ENCODE data around the gene RPL22. TPM values are rescaled to one million over a fixed set of nuclear protein-coding genes. Genes with fewer than 3 reads are reported as not detected.
"Not testable (repeated sequence)": the region's sequence is repeated elsewhere in the genome, so short reads cannot be mapped to it uniquely, and the experiment has no call there.

The RPL22 gene
- total and polyA plus RNA-seq, 12 donors, result 223 to 639 (median 277) TPM

- Histone ChIP-seq H3K27me3 (no peaks in the 10 kb centered on the region), H3K36me3 (peaks cover 0 to 89% (median 32%) of the 10 kb centered on the region in 9 donors), H3K4me3 (no peak overlapping the region), H3K9me3 (no peaks in the 10 kb centered on the region), H3K27ac (peak overlapping the region; percentile 21 to 85 (median 72)), H3K4me1 (peaks cover 16 to 61% (median 36%) of the 10 kb centered on the region in 9 donors)
- WGBS, 2 donors, result 14 to 39% methylated on average over 6 of the region's 6 CpGs
- TF ChIP-seq CTCF (IDR thresholded peaks at IDR 0.05), result no peak
- DNase-seq (peak; percentile 62 to 91), ATAC-seq (peak; percentile 65 to 89 (median 84))
- intact Hi-C loops (cut with DNase I), result loop anchor here in 1 of 10 donors (2.0 kb wide), 1 partner anchor 14 kb away; no protein-coding TSS in a partner anchor
These were observed 23.2 kb upstream of the RPL22 start for GRCh38 chr1:6222636-6223035.

DNA sequence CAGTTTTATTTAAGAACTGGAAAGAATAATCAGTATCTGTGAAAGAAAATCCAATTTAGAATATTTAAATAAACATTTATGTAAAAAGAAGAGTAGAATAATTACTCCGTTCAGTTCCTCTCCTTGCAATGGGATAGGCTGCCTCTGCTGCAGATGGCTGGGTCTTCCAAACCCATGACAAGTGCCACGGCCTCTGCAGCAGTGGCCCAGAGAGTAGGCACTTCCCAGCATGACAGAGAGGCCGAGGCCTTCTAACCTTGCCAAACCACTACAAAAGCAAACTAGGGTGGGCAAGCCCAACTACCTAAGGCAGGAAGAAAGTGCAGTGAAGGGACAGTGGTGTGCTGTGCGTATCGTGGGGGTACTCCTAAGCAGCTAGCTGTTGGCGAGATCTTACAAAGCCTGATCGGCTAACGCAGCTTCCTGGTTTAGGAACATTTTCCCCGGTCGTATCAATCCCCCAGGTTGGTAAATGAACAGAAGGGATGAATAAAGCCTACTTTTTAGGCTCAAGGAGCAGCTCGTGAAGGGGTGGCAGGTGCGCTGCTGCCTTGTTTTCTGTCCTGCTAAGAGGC, 21.9 kb upstream of the RPL22 start:
- 90 to 93% methylated on average over 12 of the region's 12 CpGs for WGBS, 2 donors
- intact Hi-C loops (cut with DNase I), result no loop called here
- Histone ChIP-seq H3K9me3 (no peaks in the 10 kb centered on the region), H3K4me1 (peaks cover 16 to 61% (median 36%) of the 10 kb centered on the region in 9 donors), H3K36me3 (peaks cover 0 to 84% (median 24%) of the 10 kb centered on the region in 9 donors), H3K27me3 (no peaks in the 10 kb centered on the region), H3K4me3 (no peak overlapping the region), H3K27ac (peak overlapping the region in 5 of 10 donors; percentile 13 to 85 (median 78))
- TF ChIP-seq CTCF (IDR thresholded peaks at IDR 0.05), result no peak
- ATAC-seq (no peak), DNase-seq (no peak)

DNA sequence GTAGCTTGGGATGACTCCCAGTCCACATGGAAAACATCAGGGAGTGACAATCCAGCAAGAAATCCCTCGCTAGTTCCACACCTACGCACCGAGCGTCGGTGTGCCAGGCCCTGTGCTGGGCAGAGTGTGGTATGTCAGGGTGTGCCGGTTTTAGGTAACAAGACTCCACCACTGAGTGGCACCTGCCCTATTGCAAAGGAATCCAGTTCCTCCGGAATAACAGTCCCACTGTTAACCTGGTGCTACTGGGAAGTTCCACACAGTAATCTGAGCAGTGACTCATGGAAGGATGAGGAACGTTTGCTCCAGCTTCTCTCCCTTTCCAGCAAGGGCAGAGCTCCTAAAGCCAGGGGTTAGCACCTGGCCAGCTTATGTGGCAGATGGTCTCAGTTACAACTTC, 20.8 kb upstream of the RPL22 start:
- no peak for TF ChIP-seq CTCF (IDR thresholded peaks at IDR 0.05)
- Histone ChIP-seq H3K27ac (no peak overlapping the region), H3K4me1 (peaks cover 16 to 55% (median 30%) of the 10 kb centered on the region in 9 donors), H3K27me3 (no peaks in the 10 kb centered on the region), H3K9me3 (no peaks in the 10 kb centered on the region), H3K4me3 (no peak overlapping the region), H3K36me3 (peaks cover 0 to 84% (median 16%) of the 10 kb centered on the region in 9 donors)
- intact Hi-C loops (cut with DNase I), result no loop called here
- ATAC-seq (no peak), DNase-seq (no peak)
- WGBS, 2 donors, result 80 to 87% methylated on average over 8 of the region's 8 CpGs

DNA sequence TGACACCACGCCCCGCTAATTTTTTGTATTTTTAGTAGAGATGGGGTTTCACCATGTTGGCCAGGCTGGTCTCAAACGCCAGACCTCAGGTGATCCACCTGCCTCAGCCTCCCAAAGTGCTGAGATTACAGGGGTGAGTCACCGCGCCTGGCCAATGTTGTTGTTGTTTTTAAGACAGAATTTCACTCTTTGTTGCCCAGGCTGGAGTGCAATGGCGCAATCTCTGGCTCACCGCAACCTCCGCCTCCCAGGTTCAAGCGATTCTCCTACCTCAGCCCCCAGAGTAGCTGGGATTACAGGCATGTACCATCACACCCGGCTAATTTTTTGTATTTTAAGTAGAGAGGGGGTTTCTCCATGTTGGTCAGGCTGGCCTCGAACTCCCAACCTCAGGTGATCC, 20.2 kb upstream of the RPL22 start:
- H3K4me3 ChIP-seq; ATAC-seq; H3K9me3 ChIP-seq; H3K27me3 ChIP-seq; DNase-seq; intact Hi-C loops (cut with DNase I): not testable (repeated sequence)
- peak overlapping the region in 2 of 10 donors; percentile 44 to 49 for H3K27ac ChIP-seq
- H3K4me1 ChIP-seq, result peaks cover 16 to 49% (median 30%) of the 10 kb centered on the region in 9 donors
- peaks cover 0 to 84% (median 15%) of the 10 kb centered on the region in 9 donors for H3K36me3 ChIP-seq
- 83 to 91% methylated on average over 11 of the region's 11 CpGs for WGBS, 2 donors
